22Rv1 (cell line): ENCODE measurements around the gene SEMA4B.

ENCODE experiments used
- H3K27ac ChIP-seq: fragments of 450-650 bp; 2 replicates; pipeline ENCODE4 v1.5.1; 2017
- CTCF ChIP-seq: fragments of 450-650 bp; IDR thresholded peaks from 2 replicates; pipeline ENCODE4 v1.5.1; 2017; ENCODE audit warnings: mild to moderate bottlenecking
- ZFX ChIP-seq: fragments of 450-650 bp; IDR thresholded peaks from 2 replicates; pipeline ENCODE4 v1.6.1; 2017; ENCODE audit warnings: antibody characterized with exemption, borderline replicate concordance

Gene SEMA4B

GRCh38 chr15:90171623-90172022 is 29.5 kb upstream of the SEMA4B start:
- no peak for TF ChIP-seq CTCF
- TF ChIP-seq ZFX: no peak
- H3K27ac ChIP-seq: no peak overlapping the region

- no peak overlapping the region for H3K27ac ChIP-seq
Measured at GRCh38 chr15:90173372-90173771, 27.8 kb upstream of the SEMA4B start.

GRCh38 chr15:90174140-90174875 is 26.8 kb upstream of the SEMA4B start:
- no peak overlapping the region for H3K27ac ChIP-seq
- TF ChIP-seq ZFX: no peak
- TF ChIP-seq CTCF: no peak

More at GRCh38 chr15:90173372-90173771, 27.8 kb upstream of the SEMA4B start:
- TF ChIP-seq CTCF: no peak
- no peak for TF ChIP-seq ZFX

- H3K27ac ChIP-seq: no peak overlapping the region
- TF ChIP-seq ZFX: no peak
- TF ChIP-seq CTCF: no peak
Measured at GRCh38 chr15:90177012-90177411, 24.1 kb upstream of the SEMA4B start.

- no peak overlapping the region for H3K27ac ChIP-seq
- no peak for TF ChIP-seq CTCF
- TF ChIP-seq ZFX: no peak
Measured at GRCh38 chr15:90178468-90179435, 22.4 kb upstream of the SEMA4B start.

GRCh38 chr15:90181776-90182175 is 19.4 kb upstream of the SEMA4B start:
- TF ChIP-seq CTCF (no peak), ZFX (no peak)
- H3K27ac ChIP-seq: no peak overlapping the region
